ENCODE measurements around the gene TBC1D2B.

Gene TBC1D2B

DNA sequence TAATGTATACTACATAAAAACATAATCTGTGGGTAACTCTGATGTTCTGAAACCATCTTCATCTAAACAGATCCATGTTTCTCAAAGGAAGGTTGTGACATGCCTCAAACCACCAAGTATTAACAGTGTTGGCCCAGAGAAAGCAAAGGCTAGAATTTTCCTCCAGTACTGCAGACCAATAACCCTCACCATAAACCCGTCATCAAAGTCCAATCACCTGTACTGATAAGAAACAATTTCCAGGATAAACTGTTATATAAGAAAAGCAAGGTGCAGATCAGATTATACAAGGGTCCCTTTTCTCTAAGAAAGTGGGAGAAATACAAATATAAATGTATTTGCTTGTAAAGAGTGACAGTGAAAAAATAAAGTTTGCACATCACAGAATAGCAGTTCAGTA lies 32.3 kb downstream of the TBC1D2B start:
- H3K4me3 ChIP-seq (ENCODE audit: low read depth, low read length), result no peak overlapping the region
- TF ChIP-seq, protein P1, sequence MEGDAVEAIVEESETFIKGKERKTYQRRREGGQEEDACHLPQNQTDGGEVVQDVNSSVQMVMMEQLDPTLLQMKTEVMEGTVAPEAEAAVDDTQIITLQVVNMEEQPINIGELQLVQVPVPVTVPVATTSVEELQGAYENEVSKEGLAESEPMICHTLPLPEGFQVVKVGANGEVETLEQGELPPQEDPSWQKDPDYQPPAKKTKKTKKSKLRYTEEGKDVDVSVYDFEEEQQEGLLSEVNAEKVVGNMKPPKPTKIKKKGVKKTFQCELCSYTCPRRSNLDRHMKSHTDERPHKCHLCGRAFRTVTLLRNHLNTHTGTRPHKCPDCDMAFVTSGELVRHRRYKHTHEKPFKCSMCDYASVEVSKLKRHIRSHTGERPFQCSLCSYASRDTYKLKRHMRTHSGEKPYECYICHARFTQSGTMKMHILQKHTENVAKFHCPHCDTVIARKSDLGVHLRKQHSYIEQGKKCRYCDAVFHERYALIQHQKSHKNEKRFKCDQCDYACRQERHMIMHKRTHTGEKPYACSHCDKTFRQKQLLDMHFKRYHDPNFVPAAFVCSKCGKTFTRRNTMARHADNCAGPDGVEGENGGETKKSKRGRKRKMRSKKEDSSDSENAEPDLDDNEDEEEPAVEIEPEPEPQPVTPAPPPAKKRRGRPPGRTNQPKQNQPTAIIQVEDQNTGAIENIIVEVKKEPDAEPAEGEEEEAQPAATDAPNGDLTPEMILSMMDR (IDR thresholded peaks at IDR 0.05; ENCODE audit: low read depth, low read length), result no peak

DNA sequence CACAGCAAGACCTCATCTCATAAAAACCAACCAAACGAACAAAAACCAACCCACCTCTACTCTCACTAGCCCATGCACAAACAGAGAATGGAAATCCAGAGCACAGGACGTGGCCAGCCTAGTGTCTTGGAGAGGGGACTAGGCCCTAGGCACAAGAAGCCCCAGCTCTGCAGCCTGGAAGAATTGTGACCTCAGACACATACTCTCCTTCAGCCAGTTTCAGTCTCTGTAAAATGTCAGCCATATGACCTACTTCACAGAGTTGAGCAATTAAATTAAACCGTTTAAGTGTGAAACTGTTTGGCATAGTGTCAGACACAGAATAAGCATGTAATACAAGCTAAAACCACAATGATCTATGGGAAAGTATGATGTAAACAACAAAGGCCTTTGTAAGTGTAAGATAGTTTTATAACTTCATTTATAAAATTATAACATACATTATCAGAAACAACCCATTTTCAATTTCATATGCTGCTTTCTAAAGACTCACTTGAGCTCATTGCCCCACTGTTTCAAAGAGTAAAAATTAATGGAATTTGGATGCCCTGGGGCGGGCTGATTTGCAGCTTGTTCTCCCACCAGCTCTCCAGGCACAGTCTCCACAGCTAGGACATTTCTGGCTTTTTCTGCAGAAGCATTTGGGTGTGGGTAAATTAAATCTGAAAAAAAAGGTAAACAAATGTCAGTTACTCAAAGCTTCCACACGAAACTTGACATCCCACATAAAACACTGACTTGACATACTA lies 32.9 kb downstream of the TBC1D2B start:
- TF ChIP-seq, protein P1 (IDR thresholded peaks at IDR 0.05; ENCODE audit: low read depth, low read length), result no peak
- no peak overlapping the region for H3K4me3 ChIP-seq (ENCODE audit: low read depth, low read length)

DNA sequence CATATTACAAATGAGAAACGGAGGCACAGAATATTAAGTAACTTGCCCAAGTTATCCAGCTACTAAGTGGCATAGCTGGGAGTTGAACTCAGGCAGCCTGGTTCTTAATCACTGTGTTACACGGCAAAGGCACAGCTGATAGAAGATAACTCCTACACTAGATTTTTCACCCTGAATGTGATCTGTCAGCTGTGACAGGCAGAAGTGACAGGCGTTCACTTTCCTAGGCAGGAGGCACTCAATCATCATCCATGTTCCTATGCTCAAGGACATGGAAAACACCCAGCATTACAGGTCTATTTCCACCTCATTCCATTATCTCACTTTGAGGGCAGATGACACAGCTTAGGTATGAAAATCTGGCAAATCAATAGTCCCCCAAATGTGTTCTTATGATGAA lies 35.6 kb downstream of the TBC1D2B start:
- no peak overlapping the region for H3K4me3 ChIP-seq (ENCODE audit: low read depth, low read length)

DNA sequence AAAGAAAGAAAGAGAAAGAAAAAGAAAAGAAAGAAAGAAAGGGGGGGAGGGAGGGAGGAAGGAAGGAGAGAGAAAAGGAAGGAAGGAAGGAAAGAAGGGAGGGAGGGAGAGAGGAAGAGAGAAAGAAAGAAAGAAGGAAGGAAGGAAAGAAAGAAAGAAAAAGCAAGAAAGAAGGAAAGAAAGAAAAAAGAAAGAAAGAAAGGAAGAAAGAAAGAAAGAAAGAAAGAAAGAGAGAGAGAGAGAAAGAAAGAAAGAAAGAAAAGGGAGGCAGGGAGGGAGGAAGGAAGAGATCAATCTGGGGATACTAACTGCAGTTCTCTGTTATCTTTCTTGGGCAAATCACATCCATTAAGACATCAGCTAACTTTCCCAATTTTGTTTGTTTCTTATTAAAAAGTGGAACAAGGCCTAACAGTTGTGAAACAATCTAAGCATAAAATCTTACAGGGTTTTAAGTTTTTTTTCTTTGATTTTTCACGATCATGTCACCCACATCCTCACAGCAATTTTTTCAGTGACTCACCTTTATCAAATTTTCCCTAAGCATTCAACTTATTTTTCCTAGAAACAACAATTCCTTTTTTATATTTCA lies 36.8 kb downstream of the TBC1D2B start:
- TF ChIP-seq, protein P1 (IDR thresholded peaks at IDR 0.05; ENCODE audit: low read depth, low read length), result no peak
- H3K4me3 ChIP-seq (ENCODE audit: low read depth, low read length), result no peak overlapping the region

More for the DNA sequence above, 35.6 kb downstream of the TBC1D2B start:
- TF ChIP-seq, protein P1 (IDR thresholded peaks at IDR 0.05; ENCODE audit: low read depth, low read length), result no peak

DNA sequence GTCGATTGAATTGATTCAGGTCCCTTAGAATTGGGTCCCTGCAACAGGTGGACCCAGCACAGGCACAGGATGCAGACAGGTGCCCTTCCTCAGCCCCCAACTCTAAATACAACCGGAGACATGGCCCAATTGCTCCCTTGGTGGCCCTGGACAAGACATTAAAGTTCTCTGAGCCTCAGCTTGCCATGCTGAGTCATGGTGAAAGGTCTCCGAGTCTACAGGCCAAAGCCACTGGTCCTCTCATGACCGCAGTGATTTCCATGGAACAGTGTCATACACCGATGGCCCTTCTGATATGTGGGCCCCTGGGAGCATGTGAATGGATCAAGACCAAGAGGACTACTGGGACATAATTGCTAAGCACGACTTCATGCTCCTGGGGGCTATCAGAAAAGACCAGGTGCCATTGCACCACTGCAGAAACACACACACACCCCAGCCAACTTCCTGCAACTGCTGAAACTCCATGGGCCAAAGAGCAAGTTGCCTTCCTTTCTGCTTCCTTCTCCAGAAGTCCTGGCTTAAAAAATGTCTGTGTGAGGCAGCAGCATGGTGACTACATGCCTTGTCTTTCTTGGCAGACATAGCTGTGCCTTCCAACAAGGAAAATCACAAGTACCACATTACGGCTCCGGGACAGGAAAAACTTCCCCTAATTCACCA lies 38.8 kb downstream of the TBC1D2B start:
- TF ChIP-seq, protein P1 (IDR thresholded peaks at IDR 0.05; ENCODE audit: low read depth, low read length), result no peak
- no peak overlapping the region for H3K4me3 ChIP-seq (ENCODE audit: low read depth, low read length)

DNA sequence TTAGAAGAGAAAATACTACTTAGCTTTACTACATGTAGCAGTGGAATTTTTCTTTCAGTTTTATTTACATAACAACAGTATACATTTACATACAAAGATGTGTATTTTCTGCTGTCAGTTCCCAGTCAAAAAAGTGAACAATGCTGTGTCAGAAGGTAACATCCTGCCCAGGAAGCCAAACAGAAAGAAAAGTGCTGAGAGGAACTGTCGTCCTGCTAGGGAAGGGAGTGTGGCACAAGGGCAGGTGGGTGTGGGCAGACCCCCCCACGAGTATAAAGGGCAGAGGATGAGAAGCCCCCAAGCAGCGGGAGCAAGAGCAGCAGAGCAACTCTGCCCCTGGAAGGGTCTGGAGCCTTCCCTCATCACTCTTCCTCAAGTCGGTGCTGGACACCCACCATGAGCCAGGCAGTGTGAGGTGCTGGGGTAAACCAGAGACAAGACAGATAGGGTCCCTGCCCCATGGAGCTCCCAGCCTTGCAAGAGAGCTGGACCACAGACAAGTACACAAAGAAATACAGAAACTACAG lies 39.7 kb downstream of the TBC1D2B start:
- TF ChIP-seq, protein P1 (IDR thresholded peaks at IDR 0.05; ENCODE audit: low read depth, low read length), result no peak

DNA sequence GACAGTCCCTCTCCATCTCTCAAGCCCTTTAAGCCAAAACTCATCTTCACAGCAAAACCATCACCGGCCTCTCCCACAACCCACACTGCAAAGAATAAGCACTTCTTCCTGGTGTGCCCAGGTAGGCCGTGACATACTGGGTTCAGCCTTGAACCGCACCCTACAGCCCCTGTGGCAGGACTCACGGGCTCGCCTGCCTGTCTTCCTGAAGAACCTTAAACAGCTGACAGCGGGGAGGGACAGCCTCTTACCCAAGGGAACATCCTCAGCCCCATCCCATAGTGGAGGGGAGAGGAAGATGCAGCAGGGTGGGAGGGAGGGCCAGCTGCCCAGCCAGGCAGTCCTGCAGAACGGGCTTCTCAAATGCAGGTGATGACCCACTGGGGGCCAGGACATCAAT lies 40.2 kb downstream of the TBC1D2B start:
- TF ChIP-seq, protein P1 (IDR thresholded peaks at IDR 0.05; ENCODE audit: low read depth, low read length), result no peak
- H3K4me3 ChIP-seq (ENCODE audit: low read depth, low read length), result no peak overlapping the region

More for the DNA sequence above, 39.7 kb downstream of the TBC1D2B start:
- no peak overlapping the region for H3K4me3 ChIP-seq (ENCODE audit: low read depth, low read length)
